BJ (cell line): ENCODE measurements around the gene ZDHHC1. TPM values are rescaled to one million over a fixed set of nuclear protein-coding genes. Genes with fewer than 3 reads are reported as not detected.

Experiments used
- CTCF ChIA-PET: fragments of 350-600 bp; formaldehyde crosslinking; extraction: SDS; loops from one replicate; lab custom pipeline; 2021; ENCODE audit warnings: antibody characterized with exemption, inconsistent platforms; lab: Yijun Ruan, JAX
- POLR2A ChIA-PET: fragments of 300-600 bp; sonication (Branson Sonifier 250); formaldehyde crosslinking; extraction: SDS; loops from one replicate; lab custom pipeline; 2021; ENCODE audit warnings: antibody characterized with exemption; lab: Charles Lee
- DNase-seq: peaks from one replicate; pipeline ENCODE4 v3.0.0-alpha.2; 2011; ENCODE audit warnings: low read depth
- H3K27me3 ChIP-seq: 2 replicates; pipeline ENCODE4 v1.6.0; 2011; ENCODE audit warnings: low read length; ENCODE audit not compliant: control insufficient read depth, insufficient read depth
- H3K36me3 ChIP-seq: 2 replicates; pipeline ENCODE4 v1.5.1; 2011; ENCODE audit warnings: low read length; ENCODE audit not compliant: control insufficient read depth, insufficient read depth
- H3K4me3 ChIP-seq: 2 replicates; pipeline ENCODE4 v1.5.1; 2011; ENCODE audit warnings: low read depth, mild to moderate bottlenecking, control low read depth, low read length
- polyA plus RNA-seq: library from polyadenylated mRNA; depleted of rRNA; stranded (reverse); fragments of >200 nt; gene quantifications from 2 replicates; pipeline ENCODE4 v1.2.3, GENCODE V29; 2011
- TF ChIP-seq, protein P1 (sequence below): IDR thresholded peaks from 2 replicates; pipeline ENCODE4 v1.5.1; 2011; ENCODE audit warnings: low read depth, mild to moderate bottlenecking, control low read depth, inconsistent platforms, low read length, moderate library complexity; ENCODE audit not compliant: insufficient read depth

ZDHHC1 gene
- polyA plus RNA-seq, 1 experiment = 7.4 TPM

DNA sequence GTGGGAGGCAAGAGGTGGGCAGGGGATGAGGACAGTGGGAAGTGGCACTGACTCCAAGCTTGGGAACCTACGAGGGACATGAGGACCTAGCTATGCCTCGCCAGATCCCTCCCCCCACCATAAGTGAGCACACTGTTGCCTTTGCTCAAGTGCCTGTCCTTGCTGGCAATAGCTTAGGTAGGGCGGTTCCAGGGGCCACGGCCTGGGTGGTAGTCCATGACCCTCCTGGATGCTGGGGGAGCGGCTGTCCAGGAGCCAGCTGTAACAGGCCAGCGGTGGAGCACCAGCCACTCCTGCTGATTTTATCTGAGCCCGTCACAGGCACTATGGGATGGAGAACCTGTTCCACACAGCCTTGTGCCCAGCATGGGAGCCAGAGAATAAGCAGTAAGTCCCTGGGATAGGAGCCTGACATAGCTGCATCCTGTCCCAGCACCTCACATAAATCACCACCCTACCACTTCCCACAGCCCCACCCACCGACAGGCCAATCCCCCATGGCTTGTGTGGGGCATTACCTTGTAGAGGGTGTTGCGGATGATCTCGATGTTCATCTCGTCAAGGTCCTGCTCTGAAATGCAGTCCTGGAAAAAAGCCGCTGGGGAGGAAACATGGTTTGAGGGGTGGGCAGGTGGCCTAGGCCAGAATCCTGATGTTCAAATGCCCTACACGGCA is 26.4 kb upstream of the ZDHHC1 start:
- TF ChIP-seq, protein P1, sequence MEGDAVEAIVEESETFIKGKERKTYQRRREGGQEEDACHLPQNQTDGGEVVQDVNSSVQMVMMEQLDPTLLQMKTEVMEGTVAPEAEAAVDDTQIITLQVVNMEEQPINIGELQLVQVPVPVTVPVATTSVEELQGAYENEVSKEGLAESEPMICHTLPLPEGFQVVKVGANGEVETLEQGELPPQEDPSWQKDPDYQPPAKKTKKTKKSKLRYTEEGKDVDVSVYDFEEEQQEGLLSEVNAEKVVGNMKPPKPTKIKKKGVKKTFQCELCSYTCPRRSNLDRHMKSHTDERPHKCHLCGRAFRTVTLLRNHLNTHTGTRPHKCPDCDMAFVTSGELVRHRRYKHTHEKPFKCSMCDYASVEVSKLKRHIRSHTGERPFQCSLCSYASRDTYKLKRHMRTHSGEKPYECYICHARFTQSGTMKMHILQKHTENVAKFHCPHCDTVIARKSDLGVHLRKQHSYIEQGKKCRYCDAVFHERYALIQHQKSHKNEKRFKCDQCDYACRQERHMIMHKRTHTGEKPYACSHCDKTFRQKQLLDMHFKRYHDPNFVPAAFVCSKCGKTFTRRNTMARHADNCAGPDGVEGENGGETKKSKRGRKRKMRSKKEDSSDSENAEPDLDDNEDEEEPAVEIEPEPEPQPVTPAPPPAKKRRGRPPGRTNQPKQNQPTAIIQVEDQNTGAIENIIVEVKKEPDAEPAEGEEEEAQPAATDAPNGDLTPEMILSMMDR = no peak
- CTCF ChIA-PET = interaction anchor here (1.3 to 6.4 kb wide), 4 partner anchors 9 to 23 kb away, joined by 4 to 47 read pairs (median 21); partner anchors contain the start of gene HSD11B2
- Histone ChIP-seq H3K27me3 (no peaks in the 10 kb centered on the region), H3K4me3 (no peak overlapping the region), H3K36me3 (peaks cover 12% of the 10 kb centered on the region)
- POLR2A ChIA-PET = no interaction called here
- DNase-seq = no peak

DNA sequence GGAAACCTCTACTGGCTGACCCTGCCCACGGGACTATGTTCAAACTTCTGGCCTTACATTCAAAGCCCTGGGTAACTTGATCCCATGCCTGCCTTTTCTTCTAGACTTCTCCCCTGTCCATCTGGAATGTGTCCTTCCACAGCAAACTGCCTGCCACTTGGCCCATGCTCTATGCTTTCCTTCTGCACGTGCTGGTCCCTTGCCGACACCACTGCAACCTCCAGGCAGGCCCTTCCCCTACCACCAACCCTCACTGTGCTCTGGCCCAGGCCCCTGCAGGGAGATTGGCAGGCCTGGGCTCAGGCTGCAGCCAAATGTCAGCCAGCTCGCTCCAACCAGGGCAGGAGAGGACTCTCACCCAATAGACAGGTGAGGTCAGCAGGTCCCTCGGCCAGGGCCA is 25.6 kb upstream of the ZDHHC1 start:
- Histone ChIP-seq H3K27me3 (no peaks in the 10 kb centered on the region), H3K36me3 (peaks cover 12% of the 10 kb centered on the region), H3K4me3 (no peak overlapping the region)
- DNase-seq = no peak
- TF ChIP-seq, protein P1 = no peak
- POLR2A ChIA-PET = no interaction called here
- CTCF ChIA-PET = interaction anchor here (0.6 to 4.5 kb wide), 5 partner anchors 14 to 167 kb away, joined by 3 to 26 read pairs (median 4); no protein-coding TSS in a partner anchor

DNA sequence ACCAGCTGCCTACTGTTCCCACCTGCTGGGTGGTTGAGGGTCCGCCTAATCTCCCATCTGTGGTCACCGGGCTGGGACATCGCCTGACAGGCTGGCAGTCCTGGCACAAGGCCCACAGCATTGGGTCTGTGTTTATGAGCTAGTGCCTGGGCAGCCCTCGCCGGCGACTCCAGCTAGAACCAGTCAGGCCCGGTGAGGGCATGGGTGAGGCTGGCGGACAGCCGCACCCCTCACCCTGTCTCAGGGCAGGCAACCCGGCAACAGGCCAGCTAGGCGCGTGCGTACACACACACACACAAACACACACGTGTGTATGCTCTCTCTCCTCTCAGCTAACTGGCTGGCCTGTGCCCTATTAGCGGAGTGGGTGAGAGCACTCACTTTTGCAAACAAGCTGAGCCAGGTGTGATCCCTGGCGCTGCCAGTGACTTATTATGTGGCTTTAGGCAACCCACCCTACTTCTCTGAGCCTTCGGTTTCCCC is 25.0 kb upstream of the ZDHHC1 start:
- POLR2A ChIA-PET = no interaction called here
- H3K4me3 ChIP-seq = no peak overlapping the region
- TF ChIP-seq, protein P1 = no peak
- DNase-seq = no peak
- no peaks in the 10 kb centered on the region for H3K27me3 ChIP-seq
- H3K36me3 ChIP-seq = peaks cover 12% of the 10 kb centered on the region
- CTCF ChIA-PET = interaction anchor here (0.9 to 4.5 kb wide), 2 partner anchors 14 to 17 kb away, joined by 4 to 26 read pairs; no protein-coding TSS in a partner anchor

DNA sequence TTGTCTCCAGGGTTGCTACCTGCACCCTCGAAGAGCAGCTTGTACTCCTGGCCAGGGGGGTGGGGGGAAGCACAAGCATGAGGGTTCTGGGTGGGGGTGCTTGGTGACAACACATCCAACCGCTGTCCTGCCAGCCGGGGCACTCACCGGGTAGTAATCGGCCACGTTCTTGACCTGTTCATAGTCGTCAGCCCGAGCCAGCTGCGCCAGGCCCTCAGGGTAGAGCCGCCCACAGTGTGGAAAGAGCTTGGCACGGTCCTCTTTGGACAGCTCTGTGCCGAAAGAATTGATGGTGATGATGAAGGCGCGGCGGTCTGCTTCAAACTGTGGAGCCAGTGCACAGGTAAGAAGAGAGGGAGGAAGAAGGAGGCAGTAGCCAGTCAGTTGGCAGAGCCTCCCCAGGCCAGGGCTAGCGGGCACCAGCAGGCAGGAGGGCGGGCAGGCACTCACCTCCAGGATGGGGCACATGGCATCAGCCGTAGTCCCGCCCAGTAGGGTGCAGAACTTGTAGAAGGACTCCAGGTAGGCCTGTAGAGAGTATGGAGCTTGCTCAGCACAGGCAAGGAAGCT is 22.6 kb upstream of the ZDHHC1 start:
- TF ChIP-seq, protein P1 = no peak
- H3K4me3 ChIP-seq = no peak overlapping the region
- peaks cover 10% of the 10 kb centered on the region for H3K36me3 ChIP-seq
- no peak for DNase-seq
- CTCF ChIA-PET = interaction anchor here (1.0 to 4.5 kb wide), 3 partner anchors 9 to 27 kb away, joined by 3 to 26 read pairs (median 5); no protein-coding TSS in a partner anchor
- H3K27me3 ChIP-seq = no peaks in the 10 kb centered on the region
- POLR2A ChIA-PET = no interaction called here

DNA sequence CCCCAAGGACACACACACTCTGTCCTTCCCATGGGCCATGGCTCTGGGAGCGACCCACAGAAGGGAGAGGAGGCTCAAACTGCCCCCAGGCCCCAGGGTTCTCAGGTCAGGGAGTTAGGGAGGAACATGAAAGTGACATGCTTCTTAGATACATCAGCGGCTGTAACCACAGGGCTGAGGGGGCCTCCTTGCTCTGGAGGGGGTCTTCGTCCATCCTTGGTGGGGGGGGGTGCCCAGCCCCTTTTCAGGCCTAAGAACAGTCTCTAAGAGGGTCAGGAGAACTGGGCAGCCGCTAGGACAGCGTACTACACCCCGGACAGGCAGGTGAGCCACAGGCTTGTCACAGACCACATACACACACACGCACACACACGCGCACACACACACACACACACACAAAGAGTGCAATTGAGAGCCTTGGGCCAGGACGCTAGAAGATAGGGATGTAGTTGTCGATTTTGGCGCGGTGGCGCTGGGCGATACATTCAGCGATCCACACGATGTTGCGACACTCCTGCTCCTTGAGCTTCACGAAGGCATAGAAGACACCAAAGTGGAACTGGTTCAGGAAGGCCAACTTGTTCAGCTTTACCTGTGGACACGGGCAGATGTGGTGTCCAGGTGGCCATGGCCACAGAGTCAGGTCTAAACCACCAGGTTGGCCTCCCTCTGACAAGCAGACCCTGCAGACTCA is 22.0 kb upstream of the ZDHHC1 start:
- no peaks in the 10 kb centered on the region for H3K27me3 ChIP-seq
- H3K4me3 ChIP-seq = no peak overlapping the region
- H3K36me3 ChIP-seq = peaks cover 10% of the 10 kb centered on the region
- TF ChIP-seq, protein P1 = no peak
- DNase-seq = no peak
- CTCF ChIA-PET = interaction anchor here (1.0 to 4.5 kb wide), 3 partner anchors 9 to 28 kb away, joined by 3 to 26 read pairs (median 5); no protein-coding TSS in a partner anchor
- POLR2A ChIA-PET = no interaction called here
